Glomerular visceral epithelial cell (primary cell): ENCODE data around the gene FCGR3B.
"Not testable (repeated sequence)": the region's sequence is repeated elsewhere in the genome, so short reads cannot be mapped to it uniquely, and the experiment has no call there.

Experiments
- DNase-seq: peaks from one replicate; pipeline ENCODE4 v3.0.0-alpha.2; 2016; ENCODE audit errors: extremely low spot score

FCGR3B gene

DNA sequence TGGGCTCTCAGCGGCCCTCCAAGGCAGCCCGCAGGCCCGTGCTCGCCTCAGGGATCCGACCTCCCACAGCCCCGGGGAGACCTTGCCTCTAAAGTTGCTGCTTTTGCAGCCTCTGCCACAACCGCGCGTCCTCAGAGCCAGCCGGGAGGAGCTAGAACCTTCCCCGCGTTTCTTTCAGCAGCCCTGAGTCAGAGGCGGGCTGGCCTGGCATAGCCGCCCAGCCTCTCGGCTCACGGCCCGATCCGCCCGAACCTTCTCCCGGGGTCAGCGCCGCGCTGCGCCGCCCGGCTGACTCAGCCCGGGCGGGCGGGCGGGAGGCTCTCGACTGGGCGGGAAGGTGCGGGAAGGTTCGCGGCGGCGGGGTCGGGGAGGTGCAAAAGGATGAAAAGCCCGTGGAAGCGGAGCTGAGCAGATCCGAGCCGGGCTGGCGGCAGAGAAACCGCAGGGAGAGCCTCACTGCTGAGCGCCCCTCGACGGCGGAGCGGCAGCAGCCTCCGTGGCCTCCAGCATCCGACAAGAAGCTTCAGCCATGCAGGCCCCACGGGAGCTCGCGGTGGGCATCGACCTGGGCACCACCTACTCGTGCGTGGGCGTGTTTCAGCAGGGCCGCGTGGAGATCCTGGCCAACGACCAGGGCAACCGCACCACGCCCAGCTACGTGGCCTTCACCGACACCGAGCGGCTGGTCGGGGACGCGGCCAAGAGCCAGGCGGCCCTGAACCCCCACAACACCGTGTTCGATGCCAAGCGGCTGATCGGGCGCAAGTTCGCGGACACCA is 25.0 kb downstream of the FCGR3B start:
- peak; percentile 37 for DNase-seq

DNA sequence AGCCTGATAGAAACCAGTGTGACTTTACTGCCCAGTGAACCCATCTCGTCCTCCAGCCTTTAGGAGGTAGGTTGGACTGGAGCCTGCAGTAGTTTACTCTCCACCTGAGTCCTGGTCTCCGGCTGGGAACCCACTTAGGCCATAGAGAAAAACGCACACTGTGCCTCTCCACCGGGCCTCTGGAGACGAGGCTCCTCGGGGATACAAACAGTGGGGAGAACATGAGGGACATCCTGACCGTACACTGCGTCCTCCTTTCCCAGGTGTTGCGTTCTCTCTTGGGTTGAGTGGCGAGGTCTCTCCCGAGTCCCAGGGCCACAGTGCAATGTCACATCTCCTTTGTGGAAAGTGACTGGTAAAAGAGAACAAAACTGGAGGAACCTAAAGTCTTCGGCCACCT is 26.0 kb downstream of the FCGR3B start:
- DNase-seq = not testable (repeated sequence)

DNA sequence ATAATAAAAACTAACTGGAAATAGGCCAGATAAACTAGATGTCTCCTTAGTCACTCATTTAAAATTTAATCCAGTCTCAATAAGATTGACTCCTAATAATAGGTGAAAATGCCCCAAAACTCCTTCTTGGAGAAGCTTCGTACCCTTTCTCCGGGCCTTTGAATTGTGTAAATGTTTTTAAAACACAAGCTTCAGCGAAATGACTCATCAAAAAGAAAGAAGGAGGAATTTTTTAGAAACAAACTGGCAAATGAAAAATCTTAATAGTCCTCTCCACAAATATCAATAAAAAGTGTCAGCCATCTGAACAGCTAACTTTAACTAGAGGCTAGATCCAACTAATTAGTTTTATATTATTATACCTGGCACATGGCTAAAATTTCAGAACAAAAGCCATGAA is 33.9 kb downstream of the FCGR3B start:
- not testable (repeated sequence) for DNase-seq

DNA sequence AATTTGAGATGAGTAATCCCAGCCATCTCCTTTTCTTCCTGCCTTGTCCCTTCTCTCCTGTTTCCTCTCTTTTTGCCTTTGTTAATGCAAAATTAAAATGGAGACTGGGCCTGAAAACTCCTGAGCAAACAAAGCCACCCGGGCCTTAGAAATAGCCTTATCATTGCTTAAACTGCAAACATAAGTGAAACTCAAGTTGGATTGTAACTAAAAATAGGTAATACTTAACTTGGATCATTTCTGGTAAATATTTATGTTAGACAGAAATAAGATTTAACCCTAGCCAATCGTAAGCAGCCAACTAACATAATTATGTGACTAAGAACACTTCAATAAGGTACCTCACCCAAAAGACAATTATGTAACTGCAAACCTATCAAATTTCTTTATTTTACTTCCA is 35.4 kb downstream of the FCGR3B start:
- DNase-seq = not testable (repeated sequence)

- not testable (repeated sequence) for DNase-seq
Measured at GRCh38 chr1:161595173-161595572, 35.8 kb downstream of the FCGR3B start.

- DNase-seq = not testable (repeated sequence)
Measured at GRCh38 chr1:161594269-161594984, 36.5 kb downstream of the FCGR3B start.

DNA sequence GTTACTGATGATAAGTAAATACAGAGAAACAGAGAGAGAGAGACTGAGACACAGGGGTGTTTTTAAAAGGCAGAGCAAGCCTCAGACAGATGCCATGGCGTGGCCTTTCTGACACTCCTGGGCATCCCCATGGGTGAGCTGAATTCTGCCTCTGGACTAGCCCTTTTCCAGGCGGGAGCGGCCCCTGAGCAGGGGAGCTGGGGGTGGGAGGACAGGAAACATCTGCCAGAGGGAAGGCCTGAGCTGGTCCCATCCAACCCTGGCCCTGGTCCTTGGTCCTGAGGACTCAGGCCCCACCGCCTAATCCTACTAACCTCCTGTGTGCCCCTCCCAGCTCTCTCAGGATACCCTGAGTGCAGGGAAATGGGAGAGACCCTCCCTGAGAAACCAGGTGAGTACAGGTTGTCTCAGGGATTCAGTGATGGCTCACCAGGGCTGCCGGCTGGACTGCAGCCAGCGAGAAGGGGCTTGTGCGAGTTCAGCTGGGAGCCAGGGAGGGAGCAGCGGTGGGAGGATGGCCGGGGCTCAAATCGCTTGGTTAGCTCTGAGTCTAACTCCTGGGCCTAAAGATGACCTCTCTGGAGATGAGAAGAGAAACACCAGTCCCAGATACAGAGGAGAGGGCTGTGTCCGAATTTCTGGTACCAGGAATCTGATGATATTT is 37.8 kb downstream of the FCGR3B start:
- DNase-seq = not testable (repeated sequence)

- not testable (repeated sequence) for DNase-seq
Measured at GRCh38 chr1:161592586-161592985, 38.4 kb downstream of the FCGR3B start.

DNA sequence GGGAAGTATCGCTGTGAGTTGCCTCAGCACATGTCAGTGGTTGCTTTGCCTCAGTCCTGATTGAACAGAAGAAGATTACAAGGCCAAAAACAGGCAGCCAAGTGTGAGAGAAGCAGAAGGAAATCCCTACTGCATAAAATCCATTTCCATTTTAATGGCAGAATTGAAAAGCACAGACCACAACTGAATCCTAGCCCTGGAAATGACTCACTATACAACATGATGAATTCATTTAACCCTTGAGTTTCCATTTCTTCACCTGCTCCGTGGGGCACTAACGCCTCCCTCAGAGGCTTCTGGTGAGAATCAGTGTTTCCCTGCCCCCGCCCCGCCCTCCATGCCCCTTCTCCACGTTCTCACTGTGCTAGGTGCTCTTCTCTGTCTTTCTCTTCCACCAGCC is 41.1 kb downstream of the FCGR3B start:
- DNase-seq = not testable (repeated sequence)

GRCh38 chr1:161589365-161589764 is 41.6 kb downstream of the FCGR3B start:
- DNase-seq = not testable (repeated sequence)

DNA sequence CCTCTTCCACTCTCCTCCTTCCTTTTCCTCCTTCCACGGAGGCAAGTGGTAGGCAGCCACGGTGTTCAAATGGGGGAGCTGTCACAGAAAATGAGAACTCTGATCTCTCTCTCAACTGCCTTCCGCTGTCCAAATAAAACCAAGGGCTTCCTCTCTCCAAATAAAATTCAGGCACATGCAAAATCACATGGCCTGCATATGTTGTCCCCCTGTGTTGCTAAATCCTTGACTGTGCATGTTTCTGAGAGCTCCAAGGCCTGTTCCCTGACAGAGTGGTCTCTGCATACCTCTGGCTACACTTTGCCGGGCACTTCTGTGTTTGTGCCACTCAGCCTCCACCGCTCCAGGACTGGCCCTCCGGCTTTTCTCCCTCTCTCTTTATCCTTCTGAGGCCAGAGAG is 42.4 kb downstream of the FCGR3B start:
- not testable (repeated sequence) for DNase-seq

DNA sequence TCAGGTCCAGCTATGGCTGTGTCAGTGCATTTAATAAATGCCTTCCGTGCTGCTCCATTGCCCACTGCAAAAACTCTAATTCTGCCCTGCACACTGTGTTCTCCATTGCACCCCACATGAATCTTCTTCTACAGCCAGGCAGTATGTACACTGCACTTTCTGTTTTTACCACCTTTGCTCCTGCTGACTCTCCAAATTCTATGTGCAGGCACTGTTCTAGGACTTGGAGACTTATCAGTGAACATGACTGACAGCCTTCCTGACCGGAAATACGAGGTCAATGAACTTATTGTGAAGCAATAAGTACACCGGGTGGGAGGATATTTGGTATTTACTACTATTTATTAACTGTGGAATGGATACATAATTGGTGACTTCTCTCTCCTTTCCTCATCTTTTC is 48.1 kb downstream of the FCGR3B start:
- DNase-seq = not testable (repeated sequence)

- not testable (repeated sequence) for DNase-seq
Measured at GRCh38 chr1:161580879-161581537, 50.0 kb downstream of the FCGR3B start.

DNA sequence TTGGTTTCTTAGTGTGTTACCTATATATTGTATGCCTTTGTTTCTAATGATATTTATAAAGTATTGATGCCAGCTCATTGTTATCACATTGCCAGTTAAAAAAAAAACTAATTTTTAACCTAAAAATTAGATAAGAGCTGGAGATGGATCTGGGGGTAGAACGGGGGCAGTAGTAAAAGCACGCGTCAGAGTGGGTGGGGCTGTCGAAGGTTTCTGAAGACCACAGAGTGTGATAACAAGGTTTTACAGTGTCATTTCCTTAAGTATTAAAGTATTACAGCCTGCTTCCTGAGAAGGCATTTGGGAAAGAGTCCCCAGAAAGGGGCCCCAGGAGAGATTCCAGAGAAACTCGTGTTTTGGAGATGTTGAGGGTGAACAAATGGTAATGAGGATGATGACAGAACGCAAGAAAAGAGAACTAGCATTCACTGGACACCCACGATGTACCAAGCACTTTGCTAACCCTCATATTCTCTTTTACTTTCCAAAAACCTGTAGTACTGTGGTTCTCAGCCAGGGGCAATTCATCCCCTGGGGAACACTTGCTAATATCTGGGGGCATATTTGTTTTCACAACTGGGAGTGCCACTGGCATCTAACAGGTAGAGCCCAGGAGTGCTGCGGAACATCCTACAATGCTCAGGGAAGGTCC is 51.0 kb downstream of the FCGR3B start:
- DNase-seq = not testable (repeated sequence)

- DNase-seq = not testable (repeated sequence)
Measured at GRCh38 chr1:161576676-161577075, 54.3 kb downstream of the FCGR3B start.
